SU-DHL-6 (cell line): ENCODE results near the gene MTMR3.

Experiments used
- CTCF ChIP-seq: fragments of 200-600 bp; sonication (generic); IDR thresholded peaks from one replicate; pipeline ENCODE4 v1.5.1; 2017; ENCODE audit warnings: antibody characterized with exemption, mild to moderate bottlenecking, low read length, moderate library complexity; ENCODE audit not compliant: insufficient read depth, poor library complexity, severe bottlenecking
- EZH2phosphoT487 ChIP-seq: fragments of 200-600 bp; sonication (generic), shearing (Covaris generic); conservative IDR thresholded peaks from 2 replicates; pipeline ENCODE4 v1.6.1; 2018; ENCODE audit warnings: mild to moderate bottlenecking, antibody characterized with exemption, low read length, moderate library complexity, mixed read lengths

- TF ChIP-seq CTCF (no peak), EZH2phosphoT487 (no peak)
Measured at GRCh38 chr22:29840498-29840897, 42.5 kb upstream of the MTMR3 start.
